Body of pancreas (tissue), 4 donors: ENCODE results near the gene KNDC1. TPM values are rescaled to one million over a fixed set of nuclear protein-coding genes. Genes with fewer than 3 reads are reported as not detected.

Experiments used
- ATAC-seq: fragments of 150-250 bp; one replicate; pipeline ENCODE4 v1.9.1; 2016
- DNase-seq, 4 donors: peaks; one replicate each; pipeline ENCODE4 v3.0.0-alpha.2; 2019
- H3K27ac ChIP-seq, 4 donors: fragments of 200-600 bp; sonication (generic); 1 replicate in 3 of 4; 2 replicates in 1 of 4; pipeline versions ENCODE4 v1.5.1 to v1.6.1; 2016 to 2019; ENCODE audit warnings: mild to moderate bottlenecking in 1 of 4, mixed read lengths in 1 of 4, moderate library complexity in 1 of 4
- H3K27me3 ChIP-seq, 2 donors: fragments of 200-600 bp; sonication (generic); one replicate each; pipeline ENCODE4 v1.6.0; 2016; ENCODE audit warnings: mild to moderate bottlenecking in 1 of 2
- H3K36me3 ChIP-seq, 2 donors: fragments of 200-600 bp; sonication (generic); replicated peaks in 1 of 2; 2 replicates each; pipeline ENCODE4 v1.5.1; 2016; ENCODE audit warnings: low read depth in 2 of 2; ENCODE audit not compliant: insufficient read depth in 1 of 2
- H3K4me1 ChIP-seq: fragments of 200-600 bp; sonication (generic); one replicate; pipeline ENCODE4 v1.6.0; 2016
- H3K4me3 ChIP-seq, 2 donors: fragments of 200-600 bp; sonication (generic); 1 replicate in 1 of 2; 2 replicates in 1 of 2; pipeline ENCODE4 v1.5.1; 2016 to 2019
- H3K9me3 ChIP-seq, 3 donors: fragments of 200-600 bp; sonication (generic); 1 replicate in 2 of 3; 2 replicates in 1 of 3; pipeline ENCODE4 v1.5.1; 2016
- POLR2A ChIP-seq, 3 donors: fragments of 450-650 bp; IDR thresholded peaks; one replicate each; pipeline ENCODE4 v1.6.1; 2016; ENCODE audit warnings: antibody characterized with exemption in 3 of 3, mild to moderate bottlenecking in 2 of 3
- WGBS, 2 donors: methylation state at CpG; one replicate each; pipeline ENCODE4 v1.1.5; 2017; 5-methylcytosine and 5-hydroxymethylcytosine counted together
- intact Hi-C: fragments of 100-400 bp; cut with DNase I; formaldehyde crosslinking; loops from one replicate; pipeline ENCODE4 v1.15.1; 2023
- total RNA-seq, 2 donors: library from RNA; depleted of rRNA; stranded (reverse); fragments of >200 nt; gene quantifications; one replicate each; pipeline ENCODE4 v1.1.0, GENCODE V29; 2016
- TF ChIP-seq, protein P1 (sequence below), 7 experiments: fragments of 450-650 bp in 4 of 7; fragments of 200-600 bp in 3 of 7; sonication (generic) in 3 of 7; IDR thresholded peaks; one replicate each; pipeline ENCODE4 v1.5.1; 2016 to 2019; ENCODE audit warnings: antibody characterized with exemption in 7 of 7

The KNDC1 gene
- total RNA-seq, 2 donors from 2014 or later: 0.52 to 3.3 TPM

- intact Hi-C loops: no loop called here
- DNase-seq (no peak), ATAC-seq (no peak)
- TF ChIP-seq, protein P1, sequence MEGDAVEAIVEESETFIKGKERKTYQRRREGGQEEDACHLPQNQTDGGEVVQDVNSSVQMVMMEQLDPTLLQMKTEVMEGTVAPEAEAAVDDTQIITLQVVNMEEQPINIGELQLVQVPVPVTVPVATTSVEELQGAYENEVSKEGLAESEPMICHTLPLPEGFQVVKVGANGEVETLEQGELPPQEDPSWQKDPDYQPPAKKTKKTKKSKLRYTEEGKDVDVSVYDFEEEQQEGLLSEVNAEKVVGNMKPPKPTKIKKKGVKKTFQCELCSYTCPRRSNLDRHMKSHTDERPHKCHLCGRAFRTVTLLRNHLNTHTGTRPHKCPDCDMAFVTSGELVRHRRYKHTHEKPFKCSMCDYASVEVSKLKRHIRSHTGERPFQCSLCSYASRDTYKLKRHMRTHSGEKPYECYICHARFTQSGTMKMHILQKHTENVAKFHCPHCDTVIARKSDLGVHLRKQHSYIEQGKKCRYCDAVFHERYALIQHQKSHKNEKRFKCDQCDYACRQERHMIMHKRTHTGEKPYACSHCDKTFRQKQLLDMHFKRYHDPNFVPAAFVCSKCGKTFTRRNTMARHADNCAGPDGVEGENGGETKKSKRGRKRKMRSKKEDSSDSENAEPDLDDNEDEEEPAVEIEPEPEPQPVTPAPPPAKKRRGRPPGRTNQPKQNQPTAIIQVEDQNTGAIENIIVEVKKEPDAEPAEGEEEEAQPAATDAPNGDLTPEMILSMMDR (IDR thresholded peaks at IDR 0.05): no peak
- TF ChIP-seq POLR2A (IDR thresholded peaks at IDR 0.05): no peak
- H3K36me3 ChIP-seq: no peaks in the 10 kb centered on the region
- peaks cover 0 to 5% (median 0%) of the 10 kb centered on the region in 3 donors for H3K9me3 ChIP-seq
- no peaks in the 10 kb centered on the region for H3K4me1 ChIP-seq
- H3K27ac ChIP-seq: no peak overlapping the region
- 54 to 55% methylated on average over 24 of the region's 24 CpGs for WGBS, 2 donors
- H3K27me3 ChIP-seq: peaks cover 0 to 9% of the 10 kb centered on the region in 2 donors
- no peak overlapping the region for H3K4me3 ChIP-seq
These were observed 17.4 kb upstream of the KNDC1 start for GRCh38 chr10:133142523-133143199.

GRCh38 chr10:133143200-133143533 lies 16.9 kb upstream of the KNDC1 start:
- no peak for DNase-seq

GRCh38 chr10:133143546-133143945 lies 16.5 kb upstream of the KNDC1 start:
- peaks cover 0 to 9% of the 10 kb centered on the region in 2 donors for H3K27me3 ChIP-seq
- WGBS, 2 donors: 24 to 25% methylated on average over 9 of the region's 9 CpGs
- H3K27ac ChIP-seq: no peak overlapping the region
- H3K4me3 ChIP-seq: no peak overlapping the region
- no peaks in the 10 kb centered on the region for H3K4me1 ChIP-seq
- peaks cover 0 to 5% (median 0%) of the 10 kb centered on the region in 3 donors for H3K9me3 ChIP-seq
- TF ChIP-seq, protein P1 (IDR thresholded peaks at IDR 0.05): no peak
- TF ChIP-seq POLR2A (IDR thresholded peaks at IDR 0.05): no peak
- DNase-seq: no peak
- no peak for ATAC-seq
- H3K36me3 ChIP-seq: no peaks in the 10 kb centered on the region
- intact Hi-C loops: no loop called here

More at GRCh38 chr10:133143200-133143533, 16.9 kb upstream of the KNDC1 start:
- Histone ChIP-seq H3K27me3 (peaks cover 0 to 9% of the 10 kb centered on the region in 2 donors), H3K9me3 (peaks cover 0 to 5% (median 0%) of the 10 kb centered on the region in 3 donors), H3K36me3 (no peaks in the 10 kb centered on the region), H3K4me1 (no peaks in the 10 kb centered on the region), H3K4me3 (no peak overlapping the region), H3K27ac (no peak overlapping the region)
- WGBS, 2 donors: 34 to 37% methylated on average over 10 of the region's 10 CpGs
- TF ChIP-seq, protein P1 (IDR thresholded peaks at IDR 0.05): no peak
- TF ChIP-seq POLR2A (IDR thresholded peaks at IDR 0.05): no peak
- ATAC-seq: no peak
- intact Hi-C loops: no loop called here

DNA sequence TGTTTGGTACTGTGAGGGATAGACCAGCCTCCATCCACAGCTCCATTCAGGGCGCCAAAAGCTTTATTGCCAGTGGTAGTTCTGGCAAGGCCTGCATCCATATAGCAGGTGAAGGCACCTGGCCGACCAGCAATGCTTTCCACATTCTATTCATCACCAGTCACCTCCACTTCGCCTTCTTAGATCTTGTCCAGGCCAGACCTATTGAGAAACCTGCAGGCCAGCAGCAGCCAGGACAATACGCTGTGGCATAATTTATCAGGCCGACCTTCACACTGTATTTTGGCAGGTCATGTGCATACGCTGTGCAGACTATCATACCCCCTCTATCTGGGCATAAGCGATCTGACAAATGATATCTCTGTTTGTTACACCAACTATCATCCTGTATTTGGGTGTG lies 15.2 kb upstream of the KNDC1 start:
- Histone ChIP-seq H3K9me3 (peaks cover 0 to 5% (median 0%) of the 10 kb centered on the region in 3 donors), H3K27ac (no peak overlapping the region), H3K4me3 (no peak overlapping the region), H3K36me3 (no peaks in the 10 kb centered on the region), H3K4me1 (no peaks in the 10 kb centered on the region), H3K27me3 (peaks cover 0 to 9% of the 10 kb centered on the region in 2 donors)
- no peak for TF ChIP-seq POLR2A (IDR thresholded peaks at IDR 0.05)
- TF ChIP-seq, protein P1 (IDR thresholded peaks at IDR 0.05): no peak
- ATAC-seq (no peak), DNase-seq (no peak)
- WGBS, 2 donors: 62 to 72% methylated on average over 7 of the region's 7 CpGs
- intact Hi-C loops: no loop called here

GRCh38 chr10:133150226-133150625 lies 9.8 kb upstream of the KNDC1 start:
- H3K4me1 ChIP-seq: no peaks in the 10 kb centered on the region
- H3K27ac ChIP-seq: no peak overlapping the region
- ATAC-seq (no peak), DNase-seq (no peak)
- intact Hi-C loops: no loop called here
- H3K27me3 ChIP-seq: no peaks in the 10 kb centered on the region
- no peak overlapping the region for H3K4me3 ChIP-seq
- TF ChIP-seq POLR2A (IDR thresholded peaks at IDR 0.05): no peak
- TF ChIP-seq, protein P1 (IDR thresholded peaks at IDR 0.05): no peak
- WGBS, 2 donors: 78 to 87% methylated on average over 8 of the region's 8 CpGs
- H3K36me3 ChIP-seq: no peaks in the 10 kb centered on the region
- peaks cover 0 to 5% (median 0%) of the 10 kb centered on the region in 3 donors for H3K9me3 ChIP-seq
